Psoas muscle (tissue), 8 donors: ENCODE results near the gene BLOC1S4. TPM values are rescaled to one million over a fixed set of nuclear protein-coding genes. Genes with fewer than 3 reads are reported as not detected.
"Not testable (repeated sequence)": the region's sequence is repeated elsewhere in the genome, so short reads cannot be mapped to it uniquely, and the experiment has no call there.

ENCODE experiments used
- ATAC-seq, 4 donors: fragments of 200-7000 bp; cut with Tn5 transposase; one replicate each; pipeline ENCODE4 v1.9.1; 2020; ENCODE audit warnings: moderate library complexity in 3 of 4, mild to moderate bottlenecking in 2 of 4
- DNase-seq, 2 donors: peaks; one replicate each; pipeline ENCODE4 v3.0.0-alpha.2; 2020
- H3K27ac ChIP-seq: fragments of 200-600 bp; one replicate; pipeline ENCODE4 v1.8.0; 2022
- H3K27me3 ChIP-seq, 3 donors: fragments of 200-600 bp in 1 of 3; one replicate each; pipeline versions ENCODE4 v1.6.1 to v1.8.0; 2013 to 2022; ENCODE audit warnings: low read length in 2 of 3, mild to moderate bottlenecking in 2 of 3, moderate library complexity in 1 of 3; ENCODE audit not compliant: insufficient read depth in 3 of 3
- H3K36me3 ChIP-seq, 2 donors: fragments of 200-600 bp in 1 of 2; one replicate each; pipeline versions ENCODE4 v1.6.1 to v1.8.0; 2013 to 2022; ENCODE audit warnings: low read depth in 1 of 2, mild to moderate bottlenecking in 1 of 2, moderate library complexity in 1 of 2; ENCODE audit not compliant: insufficient read depth in 1 of 2
- H3K4me1 ChIP-seq: fragments of 200-600 bp; one replicate; pipeline ENCODE4 v1.8.0; 2022
- H3K4me3 ChIP-seq: fragments of 200-600 bp; one replicate; pipeline ENCODE4 v1.8.0; 2022; ENCODE audit warnings: mild to moderate bottlenecking
- H3K9me3 ChIP-seq: fragments of 200-600 bp; one replicate; pipeline ENCODE4 v1.8.0; 2022
- CTCF ChIP-seq: fragments of 200-600 bp; IDR thresholded peaks from one replicate; pipeline ENCODE4 v1.8.0; 2022; ENCODE audit warnings: antibody characterized with exemption
- WGBS, 3 donors: extraction: QIAGEN DNeasy Blood & Tissue Kit; methylation state at CpG; one replicate each; pipeline versions ENCODE4 v1.1.6 to v1.1.7; 2013; 5-methylcytosine and 5-hydroxymethylcytosine counted together
- intact Hi-C, 2 donors: fragments of 100-400 bp; cut with DNase I; formaldehyde crosslinking; loops; one replicate each; pipeline versions ENCODE4 v1.11.0 to v1.14.2; 2022
- polyA plus RNA-seq, 3 donors: library from polyadenylated mRNA; stranded (reverse); fragments of 200-250 nt; gene quantifications; one replicate each; pipeline ENCODE4 v1.2.3, GENCODE V29; 2013
- total RNA-seq, 4 donors: library from RNA; stranded (reverse); fragmentation: NEBNext Ultra II Directional in 2 of 4; extraction: Animal tissue kit (Norgen Biotek cat#: 25700) in 2 of 4; gene quantifications; one replicate each; pipeline versions ENCODE4 v1.2.1 to v1.2.4, GENCODE V29; 2021 to 2023
- donor health status: healthy with polysubstance abuse.
- donor health status: DM: no; HTN: no; CAD: no; lungs with moderate emphysema.
- donor health status: Bipolar disorder and iron deficiency.
- donor health status: healthy.
- donor health status: DM: yes; HTN: yes; CAD: no.
- donor health status: DM: no; HTN: no; CAD: no.
- donor health status: DM: no; HTN: no; CAD: no.
- donor health status: DM: yes; HTN: yes; CAD: no.

The BLOC1S4 gene
- total and polyA plus RNA-seq, 7 donors: 7.6 to 15.0 (median 13.4) TPM

- peak in 1 of 2 donors; percentile 3 for DNase-seq
- no peak overlapping the region for H3K4me3 ChIP-seq
- H3K4me1 ChIP-seq: peaks cover 2% of the 10 kb centered on the region
- no peak for TF ChIP-seq CTCF
- no peak for ATAC-seq
- H3K27me3 ChIP-seq: no peaks in the 10 kb centered on the region
- 93 to 97% (median 95%) methylated on average over 3 of the region's 3 CpGs for WGBS, 3 donors
- intact Hi-C loops: no loop called here
- H3K27ac ChIP-seq: no peak overlapping the region
- H3K9me3 ChIP-seq: no peaks in the 10 kb centered on the region
- H3K36me3 ChIP-seq: no peaks in the 10 kb centered on the region
Measured at GRCh38 chr4:6754481-6755087, 38.6 kb downstream of the BLOC1S4 start.

DNA sequence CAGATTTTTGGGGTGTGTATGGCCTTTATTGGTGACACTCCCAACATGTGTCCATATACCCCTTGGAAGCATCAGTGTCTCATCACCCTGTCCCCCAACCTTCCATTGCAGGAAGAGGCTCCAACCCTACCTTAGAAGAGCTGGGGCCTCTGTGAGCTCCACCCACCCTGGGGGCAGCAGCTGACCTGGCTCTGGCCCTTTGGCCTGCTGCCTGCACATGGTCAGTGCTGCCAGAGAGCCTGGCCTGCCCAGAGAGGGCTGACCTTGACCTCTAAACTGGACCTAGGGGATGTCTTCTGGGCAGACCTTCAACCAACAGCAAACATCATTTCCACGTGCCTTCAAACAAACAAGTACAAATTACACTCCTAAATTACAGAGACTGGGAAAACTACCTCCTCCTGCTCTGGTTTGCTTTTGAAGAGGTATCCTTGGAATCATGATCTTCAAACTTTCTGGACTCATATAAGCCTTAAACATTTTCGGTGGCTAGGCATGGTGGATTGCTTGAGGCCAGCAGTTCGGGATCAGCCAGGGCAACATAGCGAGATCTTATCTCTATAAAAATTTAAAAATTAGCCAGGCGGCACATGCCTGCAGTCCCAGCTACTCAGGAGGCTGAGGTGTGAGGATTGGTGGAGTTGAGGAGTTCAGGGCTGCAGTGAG is 39.2 kb downstream of the BLOC1S4 start:
- WGBS, 3 donors: 77 to 87% (median 80%) methylated on average over 5 of the region's 5 CpGs

DNA sequence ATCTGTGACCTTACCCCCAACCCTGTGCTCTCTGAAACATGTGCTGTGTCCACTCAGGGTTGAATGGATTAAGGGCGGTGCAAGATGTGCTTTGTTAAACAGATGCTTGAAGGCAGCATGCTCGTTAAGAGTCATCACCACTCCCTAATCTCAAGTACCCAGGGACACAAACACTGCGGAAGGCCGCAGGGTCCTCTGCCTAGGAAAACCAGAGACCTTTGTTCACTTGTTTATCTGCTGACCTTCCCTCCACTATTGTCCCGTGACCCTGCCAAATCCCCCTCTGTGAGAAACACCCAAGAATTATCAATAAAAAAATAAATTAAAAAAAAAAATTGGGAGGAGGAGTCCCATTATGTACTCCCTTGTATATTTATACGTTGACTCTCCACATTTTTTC is 40.4 kb downstream of the BLOC1S4 start:
- intact Hi-C loops, H3K27ac ChIP-seq, H3K9me3 ChIP-seq, H3K4me3 ChIP-seq, H3K27me3 ChIP-seq, ATAC-seq, DNase-seq, H3K36me3 ChIP-seq, H3K4me1 ChIP-seq: not testable (repeated sequence)
- 69 to 75% (median 72%) methylated on average over 2 of the region's 6 CpGs for WGBS, 3 donors

More for the DNA sequence above, 39.2 kb downstream of the BLOC1S4 start:
- H3K4me3 ChIP-seq: no peak overlapping the region
- H3K4me1 ChIP-seq: no peaks in the 10 kb centered on the region
- DNase-seq: peak in 1 of 2 donors; percentile 52
- H3K9me3 ChIP-seq: no peaks in the 10 kb centered on the region
- H3K27ac ChIP-seq: no peak overlapping the region
- H3K36me3 ChIP-seq: no peaks in the 10 kb centered on the region
- H3K27me3 ChIP-seq: no peaks in the 10 kb centered on the region
- intact Hi-C loops: no loop called here
- no peak for TF ChIP-seq CTCF
- ATAC-seq: peak in 1 of 4 donors; percentile 38

DNA sequence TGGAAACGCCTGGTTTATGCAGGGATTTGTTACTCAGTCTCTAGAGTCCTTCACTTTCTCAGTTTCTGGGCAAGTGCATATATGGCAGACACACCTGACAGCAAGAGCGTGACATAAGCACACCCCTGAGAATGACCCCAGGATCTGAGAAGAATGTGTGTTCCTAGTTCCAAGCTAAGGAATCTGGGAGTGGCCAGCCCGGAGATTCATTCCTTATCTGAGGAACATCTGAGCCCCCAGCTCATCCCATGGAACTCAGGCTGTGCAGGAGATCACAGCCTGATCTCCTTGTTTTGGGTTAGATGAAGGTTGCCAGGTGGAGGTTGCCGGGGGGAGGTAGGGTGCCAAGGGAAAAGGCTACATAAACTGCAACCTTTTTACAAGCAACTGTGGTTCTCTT is 42.8 kb downstream of the BLOC1S4 start:
- Histone ChIP-seq H3K9me3 (no peaks in the 10 kb centered on the region), H3K4me3 (no peak overlapping the region), H3K27ac (no peak overlapping the region), H3K27me3 (no peaks in the 10 kb centered on the region), H3K4me1 (no peaks in the 10 kb centered on the region), H3K36me3 (no peaks in the 10 kb centered on the region)
- DNase-seq (peak in 1 of 2 donors; percentile 10), ATAC-seq (no peak)
- intact Hi-C loops: no loop called here
- WGBS, 3 donors: 74 to 76% (median 75%) methylated on average over 4 of the region's 4 CpGs
- TF ChIP-seq CTCF: no peak

DNA sequence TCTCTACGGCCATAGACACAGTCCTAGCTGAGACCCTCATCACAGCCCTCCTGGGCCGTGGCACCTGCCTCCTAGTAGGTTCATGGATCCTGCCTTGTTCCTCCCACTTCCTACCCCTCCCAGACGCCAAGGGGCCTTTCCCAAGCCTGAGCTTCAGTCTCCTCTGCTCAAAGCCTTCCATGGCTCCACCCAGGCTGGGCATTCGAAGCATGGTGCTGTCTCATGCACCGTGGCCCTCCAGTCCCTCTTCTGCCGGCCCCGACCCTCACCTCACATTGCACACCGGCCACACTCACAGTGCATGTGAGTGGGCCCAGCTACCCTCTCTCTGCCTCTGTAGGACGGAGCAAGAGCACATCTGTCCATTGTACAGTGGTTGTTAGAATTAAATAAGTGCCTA is 44.9 kb downstream of the BLOC1S4 start:
- no peak overlapping the region for H3K27ac ChIP-seq
- 91 to 94% (median 92%) methylated on average over 9 of the region's 9 CpGs for WGBS, 3 donors
- no peak for DNase-seq
- no peak for ATAC-seq
- H3K4me1 ChIP-seq: no peaks in the 10 kb centered on the region
- no peak overlapping the region for H3K4me3 ChIP-seq
- H3K9me3 ChIP-seq: no peaks in the 10 kb centered on the region
- TF ChIP-seq CTCF: no peak
- intact Hi-C loops: no loop called here
- no peaks in the 10 kb centered on the region for H3K27me3 ChIP-seq
- no peaks in the 10 kb centered on the region for H3K36me3 ChIP-seq
